GM12878 (cell line): ENCODE data around the gene MACF1. TPM values are rescaled to one million over a fixed set of nuclear protein-coding genes. Genes with fewer than 3 reads are reported as not detected.

ENCODE experiments used
- ATAC-seq: fragments of 200-7000 bp; cut with Tn5 transposase; 3 replicates; pipeline ENCODE4 v1.9.1; 2020; ENCODE audit warnings: mild to moderate bottlenecking, moderate library complexity
- BruUV-seq: library from RNA; stranded (reverse); fragments of 400-500 nt; replicated peaks from 2 replicates; lab custom pipeline; 2021; lab: Mats Ljungman, UMichigan
- CTCF ChIA-PET: fragments of 300-600 bp; sonication (Branson Sonifier 250); formaldehyde crosslinking; extraction: SDS; loops from one replicate; lab custom pipeline; 2021; ENCODE audit warnings: inconsistent platforms; lab: Yijun Ruan, JAX
- POLR2A ChIA-PET: fragments of 350-600 bp; formaldehyde crosslinking; extraction: SDS; loops from one replicate; lab custom pipeline; 2021; ENCODE audit warnings: inconsistent platforms; lab: Charles Lee
- RAD21 ChIA-PET: fragments of 300-600 bp; sonication (Branson Sonifier 250); formaldehyde crosslinking; loops from one replicate; lab custom pipeline; 2023; ENCODE audit warnings: antibody characterized with exemption; ENCODE audit not compliant: unreplicated experiment; lab: Charles Lee
- SMC1A ChIA-PET: fragments of 300-600 bp; sonication (Branson Sonifier 250); formaldehyde crosslinking; loops from one replicate; lab custom pipeline; 2023; ENCODE audit not compliant: unreplicated experiment, uncharacterized antibody; lab: Charles Lee
- DNase-seq: peaks from one replicate; pipeline ENCODE4 v3.0.0-alpha.2; 2011; ENCODE audit warnings: low read depth, low spot score
- FAIRE-seq: peaks from 3 replicates; lab custom pipeline; 2011; peaks lifted over from hg19 to GRCh38; lab: Jason Lieb, UNC
- H2AFZ ChIP-seq: 2 replicates; pipeline ENCODE4 v1.6.0; 2011; ENCODE audit warnings: low read depth, low read length, control low read depth; ENCODE audit not compliant: control insufficient read depth
- H3K27ac ChIP-seq: 2 replicates; pipeline ENCODE4 v1.5.1; 2011; ENCODE audit warnings: control low read depth; ENCODE audit not compliant: control insufficient read depth, insufficient read depth
- H3K27me3 ChIP-seq, 2 experiments: replicated peaks in 1 of 2; 2 replicates each; pipeline versions ENCODE4 v1.6.0 to v1.6.1; 2011; ENCODE audit warnings: low read length in 1 of 2; ENCODE audit not compliant: control insufficient read depth in 2 of 2, insufficient read depth in 2 of 2
- H3K36me3 ChIP-seq, 2 experiments: 2 replicates each; pipeline ENCODE4 v1.5.1; 2011; ENCODE audit warnings: low read length in 1 of 2; ENCODE audit not compliant: control insufficient read depth in 2 of 2, insufficient read depth in 2 of 2
- H3K4me1 ChIP-seq: 2 replicates; pipeline ENCODE4 v1.6.1; 2011; ENCODE audit warnings: mild to moderate bottlenecking, low read length, moderate library complexity, mixed read lengths; ENCODE audit not compliant: control insufficient read depth, insufficient read depth
- H3K4me2 ChIP-seq: 2 replicates; pipeline ENCODE4 v1.6.0; 2011; ENCODE audit warnings: control low read depth; ENCODE audit not compliant: control insufficient read depth, insufficient read depth
- H3K4me3 ChIP-seq: fragments of 200-600 bp; sonication (generic); 2 replicates; pipeline ENCODE4 v1.5.1; 2016
- H3K79me2 ChIP-seq: 2 replicates; pipeline ENCODE4 v1.6.0; 2011; ENCODE audit warnings: low read length; ENCODE audit not compliant: control insufficient read depth, insufficient read depth
- H3K9ac ChIP-seq: 2 replicates; pipeline ENCODE4 v1.8.0; 2011; ENCODE audit warnings: low read length, control low read depth, mixed read lengths; ENCODE audit not compliant: control insufficient read depth, insufficient read depth
- H3K9me3 ChIP-seq: replicated peaks from 3 replicates; pipeline ENCODE4 v1.5.1; 2011; ENCODE audit warnings: mild to moderate bottlenecking, low read length; ENCODE audit not compliant: control insufficient read depth, insufficient read depth
- H4K20me1 ChIP-seq: 2 replicates; pipeline ENCODE4 v1.6.0; 2011; ENCODE audit not compliant: control insufficient read depth, insufficient read depth
- CBX5 ChIP-seq: sonication (generic); IDR thresholded peaks from 2 replicates; pipeline ENCODE4 v1.6.1; 2016; ENCODE audit warnings: low read depth, moderate library complexity, mild to moderate bottlenecking, inconsistent platforms
- CEBPB ChIP-seq, 2 experiments: fragments of 150-350 bp in 1 of 2; IDR thresholded peaks; 2 replicates each; pipeline ENCODE4 v1.6.1; 2012 to 2014; ENCODE audit warnings: low read depth in 2 of 2, low read length in 2 of 2, borderline replicate concordance in 1 of 2, inconsistent platforms in 1 of 2
- GATAD2B ChIP-seq: fragments of 450-650 bp; conservative IDR thresholded peaks from 2 replicates; pipeline ENCODE4 v1.6.1; 2017; ENCODE audit warnings: low read depth, mild to moderate bottlenecking, moderate library complexity
- HCFC1 ChIP-seq: fragments of 150-350 bp; IDR thresholded peaks from 2 replicates; pipeline ENCODE4 v1.6.1; 2014; ENCODE audit warnings: low read length
- KLF5 ChIP-seq: fragments of 450-650 bp; IDR thresholded peaks from 2 replicates; pipeline ENCODE4 v1.6.1; 2014; ENCODE audit warnings: mild to moderate bottlenecking; ENCODE audit not compliant: partially characterized antibody
- POLR2AphosphoS2 ChIP-seq: IDR thresholded peaks from 2 replicates; pipeline ENCODE4 v1.6.1; 2011; ENCODE audit warnings: low read depth, mild to moderate bottlenecking, low read length, improper control_type of control experiment, moderate library complexity
- RFX5 ChIP-seq: IDR thresholded peaks from 2 replicates; pipeline ENCODE4 v1.6.1; 2011; ENCODE audit warnings: low read depth, low read length, improper control_type of control experiment
- WGBS: methylation state at CpG from one replicate; pipeline ENCODE4 v1.1.6; 2016; ENCODE audit warnings: low lambda C conversion rate; ENCODE audit not compliant: insufficient replicate concordance, insufficient coverage; ENCODE audit errors: missing lambda C conversion rate; 5-methylcytosine and 5-hydroxymethylcytosine counted together
- in situ Hi-C: fragments of 300-500 bp; cut with MboI; formaldehyde crosslinking; loops from 9 replicates; pipeline ENCODE4 v1.14.3; 2018; ENCODE audit warnings: mixed read lengths
- intact Hi-C: fragments of 100-400 bp; cut with micrococcal nuclease; formaldehyde crosslinking; loops from one replicate; pipeline ENCODE4 v1.14.2; 2022; ENCODE audit not compliant: unreplicated experiment
- polyA plus RNA-seq, 11 experiments: library from polyadenylated mRNA; depleted of rRNA in 4 of 11; unstranded in 6 of 11; stranded (reverse) in 5 of 11; fragments of >200 nt; fragmentation: Nextera tagmentation in 4 of 11; fragmentation: Illumina TruSeq in 1 of 11; extraction: Ambion mirVana in 4 of 11; extraction: Trizol in 1 of 11; gene quantifications; 1 replicate in 1 of 11; 2 replicates in 10 of 11; pipeline versions ENCODE4 v1.2.1 to v1.2.3, GENCODE V29; 2011 to 2016; ENCODE audit warnings: inconsistent platforms in 2 of 11, missing spikeins in 2 of 11, low read depth in 1 of 11
- total RNA-seq, 4 experiments: library from RNA; depleted of rRNA in 3 of 4; stranded (reverse); fragments of >200 nt in 3 of 4; fragmentation: Illumina TruSeq in 1 of 4; extraction: Trizol in 1 of 4; gene quantifications; 2 replicates each; pipeline versions ENCODE4 v1.2.1 to v1.2.3, GENCODE V29; 2013 to 2021
- TF ChIP-seq, protein P1 (sequence below): IDR thresholded peaks from 2 replicates; pipeline ENCODE4 v1.6.1; 2012; ENCODE audit warnings: low read depth, low read length, improper control_type of control experiment

Gene MACF1
- total and polyA plus RNA-seq, 10 of the 15 experiments (the other 5 are each of a cell fraction or from before 2014, with no cell fraction given): 15.5 to 201 (median 76.9) TPM

DNA sequence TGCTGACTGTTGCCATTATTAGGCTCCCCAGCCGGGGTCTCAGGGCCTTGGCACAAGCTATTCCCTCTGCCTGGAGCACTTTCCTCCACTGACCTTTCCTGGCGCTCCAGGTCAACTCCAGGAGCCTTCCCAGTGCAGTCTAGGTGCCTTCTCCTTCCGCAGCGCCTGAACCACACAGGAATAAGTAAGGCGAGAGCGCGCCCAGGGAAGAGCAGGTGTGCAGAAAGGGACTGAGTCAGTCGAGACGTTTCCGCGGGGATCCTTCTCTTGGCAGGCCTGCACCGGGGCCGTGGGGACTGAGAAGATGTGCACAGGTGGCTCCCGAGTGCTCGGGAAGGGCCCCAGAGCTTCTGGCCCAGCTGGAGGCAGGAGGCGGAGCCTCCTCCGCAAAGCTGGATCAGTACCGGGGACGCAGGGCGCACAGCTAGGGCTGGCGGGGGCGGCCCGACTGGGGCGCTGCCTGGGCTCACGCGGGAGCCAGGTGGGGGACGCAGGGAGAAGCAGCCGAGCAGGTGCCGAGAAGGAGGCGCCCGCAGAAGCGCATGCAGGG lies 286.2 kb downstream of the MACF1 start:
- no TSS peak for BruUV-seq
- DNase-seq (no peak), ATAC-seq (no peak; the same call in 1 of the 3 replicates), FAIRE-seq (no peak)
- Histone ChIP-seq H3K36me3 (peaks cover 0 to 16% of the 10 kb centered on the region in 2 experiments; a peak in 3 of 4 replicates), H3K27me3 (peaks cover 0 to 1% of the 10 kb centered on the region in 2 experiments; a peak in 1 of 4 replicates), H3K4me3 (peak overlapping the region; percentile 36; the same call in 1 of the 2 replicates), H3K9me3 (no peaks in the 10 kb centered on the region), H3K79me2 (no peaks in the 10 kb centered on the region), H3K4me1 (0 out of 2 replicates have a peak, but pooled peaks cover 2% of the 10 kb centered on the region), H4K20me1 (no peaks in the 10 kb centered on the region), H3K27ac (no peak overlapping the region), H3K4me2 (peak overlapping the region; percentile 82), H3K9ac (no peak overlapping the region), H2AFZ (peak overlapping the region; percentile 82)
- SMC1A ChIA-PET: interaction anchor here (1.7 kb wide), 1 partner anchor 48 kb away, joined by 6 read pairs; no protein-coding TSS in a partner anchor
- TF ChIP-seq, protein P1, sequence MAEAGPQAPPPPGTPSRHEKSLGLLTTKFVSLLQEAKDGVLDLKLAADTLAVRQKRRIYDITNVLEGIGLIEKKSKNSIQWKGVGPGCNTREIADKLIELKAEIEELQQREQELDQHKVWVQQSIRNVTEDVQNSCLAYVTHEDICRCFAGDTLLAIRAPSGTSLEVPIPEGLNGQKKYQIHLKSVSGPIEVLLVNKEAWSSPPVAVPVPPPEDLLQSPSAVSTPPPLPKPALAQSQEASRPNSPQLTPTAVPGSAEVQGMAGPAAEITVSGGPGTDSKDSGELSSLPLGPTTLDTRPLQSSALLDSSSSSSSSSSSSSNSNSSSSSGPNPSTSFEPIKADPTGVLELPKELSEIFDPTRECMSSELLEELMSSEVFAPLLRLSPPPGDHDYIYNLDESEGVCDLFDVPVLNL: no peak
- TF ChIP-seq CEBPB (IDR thresholded peaks at IDR 0.05; ENCODE audit: borderline replicate concordance in 1 of 2, low read depth in 2 of 2, low read length in 2 of 2) (no peak), HCFC1 (no peak), GATAD2B (no peak), RFX5 (no peak), POLR2AphosphoS2 (0 out of 2 replicates have a peak, but pooled peaks have one; percentile 20), KLF5 (no peak), CBX5 (no peak)
- in situ Hi-C loops (no loop called here), intact Hi-C loops (no loop called here)
- RAD21 ChIA-PET: no interaction called here
- POLR2A ChIA-PET: no interaction called here
- 27% methylated on average over 32 of the region's 32 CpGs for WGBS
- CTCF ChIA-PET: interaction anchor here (3.1 kb wide), 1 partner anchor 48 kb away, joined by 13 read pairs; no protein-coding TSS in a partner anchor
